ENCODE measurements around the gene TENM3.
"Not testable (repeated sequence)": the region's sequence is repeated elsewhere in the genome, so short reads cannot be mapped to it uniquely, and the experiment has no call there.

Gene TENM3

DNA sequence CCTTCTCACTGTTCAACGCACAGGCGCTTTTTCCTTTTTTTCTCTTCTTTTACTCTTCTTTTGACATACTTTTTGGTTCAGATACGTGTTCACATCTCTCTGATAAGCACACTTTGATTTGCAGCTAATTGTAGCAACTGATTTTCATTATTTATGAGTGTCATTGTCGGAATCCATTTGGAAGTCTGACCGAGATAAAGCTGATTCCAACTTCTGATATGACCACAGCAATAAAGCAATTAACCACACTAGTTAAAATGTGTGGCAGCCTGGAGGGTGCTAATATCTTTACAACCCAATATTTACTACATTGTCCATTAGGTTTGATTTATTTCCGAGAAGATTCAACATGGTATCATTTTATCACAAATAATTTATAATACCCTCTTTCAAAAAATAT, 101.8 kb downstream of the TENM3 start:
- DNase-seq = no peak

DNA sequence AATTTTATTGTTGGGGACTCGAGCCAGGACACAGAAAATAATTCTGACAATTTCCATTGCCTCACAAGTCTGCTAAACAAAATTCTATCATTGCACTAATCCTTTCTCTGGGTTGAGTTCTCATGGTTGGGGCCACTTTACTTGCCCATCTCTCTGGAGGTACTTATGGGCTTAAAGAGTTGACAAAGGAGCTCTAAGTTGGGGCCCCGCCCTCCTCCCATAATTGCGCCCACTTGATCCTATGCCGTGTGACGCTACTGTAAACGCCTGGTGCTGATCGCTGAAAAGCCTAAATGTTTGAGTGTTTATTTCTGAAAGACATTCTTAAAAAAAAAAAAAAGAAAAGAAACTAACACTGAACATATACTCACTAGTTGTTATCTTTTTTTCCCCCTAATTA, 103.0 kb downstream of the TENM3 start:
- DNase-seq = no peak

DNA sequence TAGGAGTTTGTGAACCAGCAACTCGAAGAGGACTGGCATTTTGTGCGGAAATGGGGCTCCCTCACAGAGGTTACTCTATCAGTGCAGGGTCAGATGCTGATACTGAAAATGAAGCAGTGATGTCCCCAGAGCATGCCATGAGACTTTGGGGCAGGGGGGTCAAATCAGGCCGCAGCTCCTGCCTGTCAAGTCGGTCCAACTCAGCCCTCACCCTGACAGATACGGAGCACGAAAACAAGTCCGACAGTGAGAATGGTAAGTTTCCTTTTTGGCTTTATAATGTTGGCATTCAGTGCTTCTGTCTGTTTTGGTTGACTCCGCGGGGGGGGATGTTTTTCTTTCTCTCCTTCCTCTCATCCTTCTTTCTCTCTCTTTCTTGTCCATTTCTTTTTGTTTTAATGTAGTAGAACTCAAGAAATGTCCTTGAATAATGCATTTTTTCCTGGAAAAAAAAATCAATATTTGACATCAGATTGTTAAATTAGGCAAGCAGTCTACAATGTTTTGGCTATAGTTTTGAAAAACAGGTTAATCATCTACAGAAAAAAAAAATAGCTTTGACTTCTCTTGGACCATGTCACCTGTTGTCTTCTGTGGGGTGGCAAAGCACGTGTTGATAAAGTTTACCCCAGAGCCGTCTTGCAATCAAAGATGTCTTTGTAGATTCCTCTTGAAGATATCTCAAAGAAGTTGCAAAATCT, 103.6 kb downstream of the TENM3 start:
- DNase-seq = no peak

DNA sequence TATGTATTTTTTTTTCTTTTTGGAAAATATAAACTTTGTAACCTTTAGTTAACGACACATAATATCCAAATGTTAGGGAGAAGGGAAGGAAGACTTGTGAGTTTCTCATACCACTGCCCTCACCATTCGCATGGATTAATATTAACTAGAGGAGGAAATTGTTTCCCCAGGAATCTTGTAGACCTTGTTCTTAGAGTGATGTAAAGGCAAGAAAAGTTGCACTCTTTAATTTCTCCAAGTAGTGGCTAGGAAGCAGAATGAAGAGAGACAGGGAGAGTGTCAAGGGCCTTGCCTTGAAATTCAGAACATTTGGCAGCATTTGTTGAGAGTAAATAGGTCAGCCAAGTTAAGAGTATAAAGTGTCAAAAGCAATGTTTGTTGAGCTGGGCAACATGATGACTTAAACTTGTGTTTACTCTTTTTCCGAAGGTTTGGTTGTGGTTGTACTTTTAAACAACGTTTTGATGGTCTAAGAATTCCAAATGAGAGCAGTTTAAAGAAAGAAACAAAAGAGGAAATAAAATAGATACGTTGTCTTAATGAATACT, 105.7 kb downstream of the TENM3 start:
- no peak for DNase-seq

DNA sequence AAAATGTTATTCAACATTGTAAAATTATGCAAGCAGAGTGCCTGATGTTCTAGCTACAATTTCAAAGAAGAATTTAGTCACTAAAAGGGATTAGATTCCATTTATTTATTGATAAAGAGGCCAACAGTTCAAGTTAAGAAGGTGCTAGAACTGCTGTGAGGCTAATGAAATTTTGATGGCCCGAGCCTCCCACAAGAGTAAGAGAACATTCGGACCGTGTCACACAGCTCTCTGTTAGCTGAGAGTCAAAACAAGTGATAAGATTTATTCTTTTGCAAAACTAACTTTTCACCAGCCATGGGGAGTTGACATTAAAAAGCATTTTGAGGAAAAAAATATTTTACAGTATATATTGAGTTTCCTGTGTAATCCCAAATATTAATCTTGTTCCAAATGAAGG, 106.8 kb downstream of the TENM3 start:
- DNase-seq = no peak

DNA sequence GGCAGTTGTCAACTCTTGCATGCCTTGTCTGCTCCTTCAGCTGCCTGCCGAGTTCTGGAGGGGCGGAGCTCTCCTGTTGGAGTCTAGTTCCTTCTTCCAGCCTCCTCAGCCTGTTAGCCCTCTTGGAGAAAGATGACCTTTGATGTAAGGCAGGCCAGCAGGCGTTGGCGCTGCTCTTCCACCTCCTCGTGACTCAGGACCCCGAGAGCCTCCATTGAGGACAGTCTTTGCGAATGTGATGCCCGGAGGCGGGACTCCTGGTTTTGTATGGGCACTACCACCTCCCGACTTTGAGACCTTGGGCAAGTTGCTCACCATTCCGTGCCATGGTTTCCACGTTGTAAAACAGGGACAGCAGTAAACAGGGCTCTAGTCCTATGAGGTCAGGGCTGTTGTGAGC, 108.3 kb downstream of the TENM3 start:
- no peak for DNase-seq

DNA sequence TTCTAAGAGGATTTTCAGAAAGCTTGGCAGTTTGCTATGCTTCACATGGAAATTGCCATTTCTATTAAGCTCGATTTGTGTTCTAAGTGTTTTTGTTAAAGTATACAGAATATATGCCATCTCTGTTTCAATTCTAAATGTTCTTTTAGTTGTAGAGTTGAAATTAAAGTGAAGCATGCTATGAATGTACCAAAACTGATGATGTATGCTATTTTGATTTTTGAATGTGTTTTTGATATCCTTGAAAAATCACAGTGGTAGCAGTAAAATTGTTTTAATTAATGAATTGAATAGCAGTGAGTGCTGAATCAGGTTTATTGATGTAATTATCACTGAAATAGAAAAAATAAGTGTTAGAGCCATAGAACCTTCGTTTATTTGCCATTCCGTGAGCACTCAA, 110.9 kb downstream of the TENM3 start:
- no peak for DNase-seq

DNA sequence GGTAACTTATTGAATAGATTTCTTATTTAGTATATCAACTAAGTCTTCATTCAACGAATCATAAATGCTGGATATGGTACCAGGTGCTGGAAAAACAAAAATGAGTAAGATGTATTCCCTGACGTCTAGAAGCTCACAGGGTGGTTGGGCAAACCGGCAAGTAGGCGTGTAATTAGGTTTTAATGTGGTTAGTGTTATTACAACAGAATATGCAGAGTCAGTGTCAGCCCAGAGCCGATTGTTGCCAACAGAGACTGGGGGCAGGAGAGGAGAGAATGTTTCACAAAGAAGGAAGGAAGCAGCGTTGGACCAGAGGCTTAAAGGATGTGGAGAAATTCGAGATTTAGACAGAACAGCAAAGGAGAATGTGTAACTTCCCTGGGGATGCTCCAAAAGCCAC, 111.7 kb downstream of the TENM3 start:
- DNase-seq = no peak

DNA sequence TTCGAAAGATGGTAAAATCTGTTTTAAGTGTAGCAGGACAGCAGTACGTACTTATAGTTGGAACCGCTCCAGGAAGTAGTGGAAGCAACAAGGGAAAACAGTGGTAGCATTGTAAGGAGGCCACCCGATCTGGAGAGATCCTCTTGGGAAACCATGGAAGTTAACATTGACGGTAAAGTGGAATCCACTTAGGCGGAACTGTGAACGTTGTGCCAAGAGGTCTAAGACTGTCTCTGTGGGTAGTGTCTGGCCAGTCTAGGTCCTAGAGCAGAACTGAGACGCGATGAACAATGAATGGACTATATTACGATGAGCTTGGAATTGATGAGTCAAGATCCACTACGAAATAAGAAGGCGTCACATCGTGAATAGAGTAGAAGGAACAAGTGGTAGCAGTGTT, 124.0 kb downstream of the TENM3 start:
- no peak for DNase-seq

DNA sequence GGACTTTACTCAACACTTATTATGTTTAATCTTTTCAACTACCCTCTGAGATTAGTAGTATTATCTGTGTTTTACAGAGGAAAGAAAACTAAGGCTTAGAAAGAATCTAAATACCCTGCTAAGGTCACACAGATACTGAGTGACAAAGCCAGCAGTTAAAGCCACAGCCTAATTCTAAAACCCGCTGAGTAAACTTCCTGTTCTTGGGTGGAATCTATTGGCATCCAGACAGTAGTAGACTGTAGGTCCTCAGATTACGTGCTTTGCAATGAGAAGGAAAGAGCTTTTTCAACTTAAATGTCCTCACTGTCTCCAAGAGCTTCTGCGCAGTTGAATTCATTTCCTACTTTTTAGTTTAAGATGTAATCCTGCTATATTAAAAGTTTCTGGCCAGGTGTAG, 126.0 kb downstream of the TENM3 start:
- DNase-seq = no peak

DNA sequence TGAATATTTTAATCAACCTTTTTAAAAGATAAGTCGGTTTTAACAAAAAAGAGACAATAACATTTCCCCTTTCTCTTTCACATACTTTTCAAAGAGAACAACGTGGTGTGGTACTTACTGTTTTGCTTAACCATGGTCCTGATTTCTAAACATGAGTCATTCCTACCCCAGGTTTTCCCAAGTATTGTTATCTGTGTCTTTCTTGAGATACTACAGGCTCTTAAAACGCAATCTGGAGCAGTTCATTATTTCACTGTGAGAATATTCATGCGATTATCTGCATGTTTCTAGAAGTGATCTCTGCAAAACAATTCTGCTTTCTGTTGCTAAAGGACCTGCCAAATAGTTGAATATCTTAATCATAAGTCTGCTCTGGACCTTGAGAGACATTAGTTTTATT, 127.3 kb downstream of the TENM3 start:
- no peak for DNase-seq

DNA sequence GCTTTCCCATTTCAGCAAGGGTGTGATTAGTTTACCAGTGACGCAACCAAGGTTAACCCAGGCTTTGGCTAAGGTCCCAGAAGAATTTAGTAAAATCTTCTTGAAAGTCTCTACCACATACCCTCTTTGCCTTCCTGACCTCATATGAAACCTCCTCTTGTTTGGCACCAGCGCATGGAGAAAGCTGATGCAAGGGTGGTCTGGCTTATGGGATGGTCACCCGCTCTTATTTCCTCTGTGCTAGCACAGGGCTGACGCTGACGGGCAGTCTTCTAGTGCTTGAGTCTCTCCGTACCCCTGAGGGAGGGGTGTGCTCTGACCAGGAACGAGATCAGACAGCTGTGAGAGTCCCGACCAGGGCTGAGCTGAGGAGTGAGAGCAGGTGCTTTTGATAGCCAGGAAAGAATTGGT, 137.6 kb downstream of the TENM3 start:
- no peak for DNase-seq

DNA sequence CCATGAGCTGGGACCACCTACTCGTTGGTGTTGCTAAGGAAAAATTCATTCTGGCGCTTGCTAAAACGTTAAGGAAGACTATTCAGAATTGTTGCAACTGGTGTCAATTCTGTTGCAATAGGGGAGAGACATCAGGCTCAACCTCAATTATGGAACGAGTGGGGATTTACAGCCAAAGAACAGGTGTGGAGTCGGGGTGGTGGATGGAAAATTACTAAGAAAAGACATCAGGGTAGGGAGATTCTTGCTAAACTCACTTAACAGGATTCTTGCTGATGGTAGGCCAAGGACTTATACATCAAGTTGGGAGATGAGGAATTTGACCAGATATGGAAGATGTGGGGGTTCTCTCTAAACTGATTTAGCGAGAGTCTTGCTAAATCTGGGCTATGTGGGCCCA, 139.7 kb downstream of the TENM3 start:
- no peak for DNase-seq

DNA sequence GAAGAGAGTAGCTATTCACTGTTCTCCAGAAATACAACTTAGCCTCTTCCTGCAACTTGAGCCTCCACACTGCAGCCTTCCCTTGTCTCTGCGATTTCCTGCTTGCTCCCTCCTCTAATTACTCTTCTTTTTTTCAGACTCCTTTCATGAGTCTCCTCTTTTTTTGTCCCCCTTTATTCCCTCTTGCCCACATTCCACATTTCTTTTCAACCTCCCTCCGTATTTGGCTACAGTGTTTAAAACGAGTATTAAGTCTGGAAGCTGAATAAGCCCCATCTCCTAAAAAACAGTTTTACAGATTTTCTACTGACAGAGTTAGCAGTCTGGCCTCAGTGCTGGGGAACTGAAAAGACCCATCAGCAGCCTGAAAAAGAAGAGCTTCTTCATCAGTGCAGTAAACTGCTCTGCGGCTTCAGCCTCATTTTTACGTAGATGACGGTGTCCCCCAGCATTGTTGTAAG, 141.5 kb downstream of the TENM3 start:
- no peak for DNase-seq

DNA sequence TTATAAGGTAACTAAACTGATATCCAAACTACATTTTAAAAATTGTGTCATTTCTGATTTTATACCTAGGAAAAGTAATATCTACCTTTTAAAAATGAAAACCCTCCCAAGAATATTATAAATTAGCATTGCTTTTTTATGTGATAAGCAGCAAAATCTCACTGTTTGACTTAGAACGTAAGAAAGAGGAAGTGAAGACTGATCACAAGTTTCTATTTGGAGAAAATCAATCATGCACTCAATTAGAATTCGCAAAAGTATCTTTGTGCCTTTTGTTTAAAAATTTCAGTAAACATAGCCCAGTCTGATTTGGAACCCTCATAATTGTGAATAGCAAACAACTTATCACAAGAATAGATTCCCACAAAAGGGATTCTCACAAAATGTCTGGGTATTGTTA, 142.7 kb downstream of the TENM3 start:
- DNase-seq = no peak

DNA sequence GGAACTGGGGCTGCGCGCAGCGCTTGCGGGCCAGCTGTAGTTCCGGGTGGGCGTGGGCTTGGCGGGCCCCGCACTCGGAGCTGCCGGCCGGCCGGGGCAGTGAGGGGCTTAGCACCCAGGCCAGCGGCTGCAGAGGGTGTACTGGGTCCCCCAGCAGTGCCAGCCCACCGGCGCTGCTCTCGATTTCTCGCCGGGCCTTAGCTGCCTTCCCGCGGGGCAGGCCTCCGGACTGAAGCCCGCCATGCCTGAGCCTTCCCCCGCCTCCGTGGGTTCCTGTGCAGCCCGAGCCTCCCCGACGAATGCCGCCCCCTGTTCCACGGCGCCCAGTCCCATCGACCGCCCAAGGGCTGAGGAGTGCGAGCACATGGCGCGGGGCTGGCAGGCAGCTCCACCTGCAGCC, 143.4 kb downstream of the TENM3 start:
- DNase-seq = not testable (repeated sequence)

DNA sequence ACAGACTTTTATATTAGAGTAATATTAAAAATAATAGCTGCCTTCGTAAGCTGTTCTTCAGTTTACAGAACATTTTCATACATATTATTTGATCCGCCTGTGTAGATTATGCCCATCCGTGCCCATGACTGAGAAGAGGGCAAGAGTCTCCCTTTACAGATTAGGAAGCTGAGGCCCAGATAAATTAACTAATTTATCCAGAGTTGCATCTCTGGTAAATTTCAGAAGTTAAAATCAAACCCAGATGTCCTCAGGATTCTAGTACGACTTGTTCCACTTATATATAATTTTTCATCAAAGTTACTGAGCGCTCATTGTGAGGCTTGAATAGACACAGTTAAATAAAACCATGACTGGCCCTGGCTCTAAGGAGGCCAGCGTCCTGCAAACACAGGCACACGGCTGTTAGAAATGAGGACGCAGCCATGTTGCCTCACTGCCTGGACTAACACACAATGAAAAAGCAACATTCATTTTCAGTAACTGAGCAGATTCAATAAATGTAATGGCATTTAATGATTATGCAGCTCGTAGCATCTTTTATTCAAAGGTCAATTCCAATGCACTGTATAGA, 148.0 kb downstream of the TENM3 start:
- DNase-seq = no peak

DNA sequence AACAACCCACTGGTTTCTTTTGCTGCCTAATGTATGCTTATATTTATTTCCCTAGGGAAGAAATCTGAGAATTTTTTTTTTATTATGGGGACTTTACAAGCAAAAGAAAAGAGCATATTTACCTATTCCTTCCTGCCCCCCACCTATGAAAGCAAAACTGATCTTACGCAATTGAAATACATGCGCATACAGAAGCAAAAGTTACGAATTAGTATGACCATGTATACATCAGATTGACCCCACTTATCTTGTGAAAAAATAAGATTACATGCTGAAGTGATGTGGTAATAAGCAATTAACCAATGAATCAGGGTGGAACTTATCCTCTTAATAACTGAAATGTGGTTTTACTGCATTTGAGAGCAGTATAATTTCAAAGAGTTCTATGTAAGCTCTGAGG, 151.0 kb downstream of the TENM3 start:
- DNase-seq = no peak

DNA sequence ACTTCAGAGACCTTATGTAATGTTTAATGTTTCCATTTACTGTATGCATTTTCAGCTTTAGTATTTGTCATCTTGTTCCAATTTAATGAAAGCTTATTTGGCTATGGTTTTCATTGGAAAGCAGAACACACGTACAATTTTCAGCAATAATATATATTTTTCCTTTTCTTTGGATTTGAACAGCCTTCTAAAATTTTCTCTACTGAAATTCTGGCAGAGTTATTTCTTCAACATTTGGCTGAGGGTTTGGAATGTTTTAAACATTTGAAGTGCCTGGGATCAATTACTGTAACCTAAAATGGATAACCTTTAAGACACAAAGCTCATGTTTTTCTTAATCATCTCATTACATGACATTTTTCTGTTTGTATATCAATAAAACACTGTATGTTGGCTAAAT, 156.9 kb downstream of the TENM3 start:
- no peak for DNase-seq

DNA sequence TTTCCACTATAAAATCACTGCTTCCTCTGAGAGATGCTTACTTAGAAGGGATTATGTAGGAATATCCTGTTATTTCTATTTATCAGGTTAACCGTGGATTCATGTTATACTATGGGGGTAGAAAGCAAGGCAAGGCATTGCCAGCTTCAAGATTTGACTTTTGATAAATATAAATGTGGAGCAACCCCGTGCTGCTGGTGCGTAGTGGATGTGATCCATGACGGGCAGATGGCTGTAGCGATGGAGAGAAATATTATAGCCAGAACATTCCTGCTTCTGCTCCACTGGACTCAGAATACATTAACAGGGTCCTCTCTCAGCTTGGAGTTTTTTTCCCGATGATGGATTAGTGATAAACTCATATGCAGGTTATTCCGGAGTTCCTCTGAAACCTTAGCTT, 157.6 kb downstream of the TENM3 start:
- no peak for DNase-seq

DNA sequence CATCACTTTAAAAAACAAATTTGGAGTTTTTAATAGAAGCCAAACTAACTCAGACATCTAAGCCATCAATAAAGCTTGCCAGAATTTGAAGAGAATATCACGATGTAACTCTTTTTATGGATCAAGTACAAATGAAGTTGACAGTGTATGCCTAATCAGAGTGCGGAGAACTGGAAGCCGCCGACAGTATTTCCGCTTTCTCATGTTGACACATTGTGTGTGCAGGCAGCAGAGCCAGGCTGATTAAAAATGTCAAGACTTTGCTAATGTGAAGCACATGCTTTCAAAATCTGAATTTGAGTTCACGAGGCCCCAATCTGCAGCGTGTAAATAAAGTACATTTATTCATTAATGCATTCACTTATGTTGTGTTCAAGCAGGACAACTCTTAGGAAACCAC, 161.2 kb downstream of the TENM3 start:
- no peak for DNase-seq

DNA sequence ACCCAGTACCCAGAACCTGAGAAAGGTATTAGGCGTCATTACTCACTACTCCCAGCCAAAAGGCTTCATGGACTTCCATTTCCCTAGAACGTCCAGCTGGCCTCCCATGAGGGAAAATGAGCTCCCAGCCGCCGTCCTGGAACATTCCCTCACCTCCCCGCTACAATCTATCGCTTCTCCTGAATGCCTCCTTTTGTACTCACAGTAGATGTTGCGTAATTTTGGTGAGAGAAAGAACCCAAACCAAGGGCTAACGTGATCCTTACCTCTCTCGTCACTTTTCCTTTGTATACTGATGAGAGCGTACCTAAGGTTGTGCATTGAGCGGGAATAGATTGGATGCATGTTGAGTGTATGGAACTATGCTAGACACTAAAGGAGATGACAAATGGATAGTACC, 161.9 kb downstream of the TENM3 start:
- DNase-seq = no peak

DNA sequence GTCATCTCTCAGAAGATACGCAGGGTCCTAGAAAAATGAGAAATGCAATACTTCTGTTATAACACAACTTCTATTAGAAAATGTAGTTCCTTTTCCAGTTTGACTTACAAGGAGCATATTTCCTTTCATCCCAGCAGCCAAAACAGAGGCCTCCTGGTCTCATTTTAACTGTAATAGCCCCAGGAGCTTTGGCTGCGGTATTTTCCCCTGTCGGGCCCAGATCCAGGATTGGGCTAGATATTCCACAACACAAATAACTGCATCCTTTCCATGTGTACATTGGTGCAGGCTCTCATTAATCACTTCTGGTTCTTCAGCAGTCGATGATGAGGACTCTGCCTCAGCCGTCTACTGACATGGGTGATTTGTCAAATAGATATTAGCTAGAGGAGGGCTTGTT, 166.1 kb downstream of the TENM3 start:
- no peak for DNase-seq

DNA sequence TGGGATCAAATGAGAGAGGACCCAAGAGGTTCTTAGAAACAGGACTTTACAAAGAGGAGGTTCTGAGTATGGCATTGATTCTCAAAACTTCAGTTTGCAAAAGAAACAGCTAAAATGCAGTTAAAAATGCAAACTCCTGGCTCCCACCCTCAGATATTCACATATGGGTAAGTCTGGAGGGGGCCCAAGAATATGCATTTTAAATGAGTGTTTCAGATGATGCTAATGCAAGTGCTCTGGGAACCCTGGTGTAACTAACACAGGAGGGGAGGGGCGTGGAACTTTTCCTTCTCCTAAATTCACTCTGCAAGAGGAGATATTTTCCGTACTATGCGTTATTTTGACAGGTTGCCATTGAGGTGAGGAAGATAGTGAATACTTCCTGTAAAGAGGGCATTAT, 168.2 kb downstream of the TENM3 start:
- no peak for DNase-seq

DNA sequence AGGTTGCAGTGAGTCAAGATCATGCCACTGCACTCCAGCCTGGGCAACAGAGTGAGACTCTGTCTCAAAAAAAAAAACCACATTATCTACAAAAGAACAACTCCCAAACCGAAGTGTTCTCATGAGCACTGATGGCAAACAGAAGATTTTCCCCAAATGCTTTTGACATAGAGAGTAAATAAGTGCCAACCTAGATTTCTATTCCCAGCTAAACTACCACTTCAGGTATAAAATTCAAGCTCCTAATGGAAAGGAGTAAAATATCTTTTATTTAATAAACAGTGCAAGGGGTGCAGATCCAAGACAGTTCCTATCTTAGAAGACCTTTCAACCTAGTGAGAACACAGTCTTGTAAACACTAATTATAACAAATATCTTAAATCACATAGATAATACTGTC, 170.3 kb downstream of the TENM3 start:
- DNase-seq = no peak
